Uterus (tissue), 2 donors: ENCODE measurements around the gene PRXL2C.

ENCODE experiments used
- CTCF ChIP-seq, 4 experiments: fragments of 200-600 bp in 2 of 4; fragments of 450-650 bp in 2 of 4; sonication (generic) in 2 of 4; IDR thresholded peaks; one replicate each; pipeline ENCODE4 v1.5.1; 2016 to 2019; ENCODE audit warnings: antibody characterized with exemption in 4 of 4, mild to moderate bottlenecking in 2 of 4, moderate library complexity in 1 of 4
- POLR2A ChIP-seq, 2 donors: fragments of 450-650 bp; IDR thresholded peaks; one replicate each; pipeline ENCODE4 v1.6.1; 2016; ENCODE audit warnings: antibody characterized with exemption in 2 of 2, mild to moderate bottlenecking in 1 of 2, moderate library complexity in 1 of 2

- TF ChIP-seq POLR2A (IDR thresholded peaks at IDR 0.05) (no peak), CTCF (IDR thresholded peaks at IDR 0.05) (no peak)
Measured at GRCh38 chr9:96605328-96605727, 49.8 kb downstream of the PRXL2C start.
